Subcutaneous abdominal adipose tissue (tissue), 5 donors: Measurements from ENCODE around the gene HEXD.
"Not testable (repeated sequence)": the region's sequence is repeated elsewhere in the genome, so short reads cannot be mapped to it uniquely, and the experiment has no call there.

Experiments
- H3K27ac ChIP-seq: one replicate; pipeline ENCODE4 v1.7.0; 2013; ENCODE audit warnings: low read depth, mild to moderate bottlenecking, inconsistent platforms, low read length, moderate library complexity
- H3K27me3 ChIP-seq, 5 donors: one replicate each; pipeline ENCODE4 v1.7.0; 2013; ENCODE audit warnings: low read length in 5 of 5, inconsistent platforms in 1 of 5; ENCODE audit not compliant: control insufficient read depth in 5 of 5, insufficient read depth in 4 of 5
- H3K36me3 ChIP-seq, 5 donors: one replicate each; pipeline ENCODE4 v1.7.0; 2013; ENCODE audit warnings: low read length in 5 of 5; ENCODE audit not compliant: control insufficient read depth in 5 of 5, insufficient read depth in 5 of 5
- H3K4me1 ChIP-seq, 5 donors: one replicate each; pipeline ENCODE4 v1.7.0; 2013; ENCODE audit warnings: low read length in 5 of 5, mild to moderate bottlenecking in 3 of 5, moderate library complexity in 1 of 5; ENCODE audit not compliant: control insufficient read depth in 5 of 5, insufficient read depth in 5 of 5
- H3K4me3 ChIP-seq, 5 donors: one replicate each; pipeline ENCODE4 v1.7.0; 2013; ENCODE audit warnings: low read length in 5 of 5, low read depth in 1 of 5
- H3K9ac ChIP-seq, 5 donors: one replicate each; pipeline ENCODE4 v1.7.0; 2013; ENCODE audit warnings: low read length in 5 of 5, mild to moderate bottlenecking in 4 of 5, moderate library complexity in 3 of 5
- H3K9me3 ChIP-seq, 5 donors: one replicate each; pipeline ENCODE4 v1.7.0; 2013; ENCODE audit warnings: low read length in 5 of 5; ENCODE audit not compliant: control insufficient read depth in 5 of 5
- donor health status: healthy.
- donor health status: healthy.
- donor health status: healthy.
- donor health status: healthy.
- donor health status: healthy.

HEXD gene

DNA sequence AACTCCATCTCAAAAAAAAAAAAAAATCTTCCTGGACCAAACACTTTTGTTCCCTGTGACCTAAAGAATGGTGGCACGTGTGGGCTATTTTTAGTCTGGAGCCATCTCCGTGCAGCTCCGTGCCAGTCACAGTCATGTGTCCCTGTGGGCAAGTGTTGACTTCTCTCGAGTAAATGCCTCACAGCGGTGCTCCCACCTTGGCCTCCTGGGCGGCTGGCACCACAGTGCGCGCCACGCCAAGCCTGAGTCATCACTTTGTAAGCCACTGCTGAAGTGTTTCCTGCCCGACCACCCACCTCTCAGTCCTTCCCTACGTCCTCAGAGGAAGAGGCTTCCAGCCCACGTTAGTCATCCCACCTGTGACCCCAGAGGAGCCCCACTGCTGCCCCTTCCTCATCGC, 10.9 kb upstream of the HEXD start:
- Histone ChIP-seq H3K9ac (no peak overlapping the region), H3K36me3 (peaks cover 0 to 46% (median 28%) of the 10 kb centered on the region in 5 donors), H3K27ac (no peak overlapping the region), H3K9me3 (no peaks in the 10 kb centered on the region), H3K27me3 (no peaks in the 10 kb centered on the region), H3K4me3 (no peak overlapping the region), H3K4me1 (no peaks in the 10 kb centered on the region)

DNA sequence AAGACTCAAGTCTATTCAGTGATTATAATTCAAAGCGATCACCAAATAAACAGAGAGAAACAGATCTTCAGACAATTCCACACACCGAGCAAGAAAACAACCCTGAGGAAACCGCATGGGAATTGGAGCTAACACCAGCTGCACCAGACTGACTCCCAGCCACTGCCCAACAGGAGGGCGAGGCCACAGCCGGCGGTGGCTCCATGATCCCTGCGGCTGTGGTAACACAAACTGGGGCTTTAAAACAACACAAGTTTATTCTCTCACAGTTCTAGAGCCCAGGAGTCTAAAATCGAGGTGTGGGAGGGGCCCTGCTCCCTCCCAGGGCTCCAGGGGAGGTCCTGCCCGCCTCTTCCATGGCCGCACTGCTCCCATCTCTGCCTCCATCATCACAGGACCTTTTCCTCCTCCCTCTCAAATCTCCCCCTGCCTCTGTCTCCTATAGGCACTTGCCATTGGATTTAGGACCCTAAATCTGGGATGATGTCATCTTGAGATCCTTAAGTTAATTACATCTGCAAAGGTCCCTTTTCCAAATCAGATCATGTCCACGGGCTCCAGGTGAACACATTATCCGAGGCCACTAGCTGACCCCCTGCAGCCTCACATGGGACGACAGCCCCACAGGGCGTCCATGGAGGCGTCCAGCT, 9.7 kb upstream of the HEXD start:
- Histone ChIP-seq H3K36me3 (peaks cover 0 to 41% (median 24%) of the 10 kb centered on the region in 5 donors), H3K9ac (no peak overlapping the region), H3K27me3 (no peaks in the 10 kb centered on the region), H3K4me3 (no peak overlapping the region), H3K9me3 (no peaks in the 10 kb centered on the region), H3K4me1 (no peaks in the 10 kb centered on the region), H3K27ac (no peak overlapping the region)

DNA sequence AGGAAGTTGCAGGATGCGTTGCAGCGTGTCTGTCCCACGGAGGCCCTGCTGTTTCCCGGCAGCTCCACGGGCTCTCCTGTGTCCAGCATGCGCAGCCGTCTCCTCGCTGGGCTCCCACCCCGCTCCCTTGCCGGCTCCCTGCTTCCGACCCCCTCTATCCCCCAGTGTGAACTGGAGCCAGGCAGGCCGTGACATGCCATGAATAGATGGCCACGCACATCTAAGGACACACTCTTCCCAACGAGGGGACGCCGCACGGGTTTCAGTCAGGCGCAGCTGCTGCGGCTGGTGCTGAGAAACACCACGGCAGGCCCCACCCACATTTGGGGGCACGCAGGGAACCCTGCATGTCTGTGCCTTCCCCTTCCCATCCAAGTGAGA, 9.2 kb upstream of the HEXD start:
- no peaks in the 10 kb centered on the region for H3K4me1 ChIP-seq
- no peak overlapping the region for H3K4me3 ChIP-seq
- peaks cover 0 to 36% (median 18%) of the 10 kb centered on the region in 5 donors for H3K36me3 ChIP-seq
- H3K9me3 ChIP-seq: no peaks in the 10 kb centered on the region
- no peak overlapping the region for H3K27ac ChIP-seq
- no peaks in the 10 kb centered on the region for H3K27me3 ChIP-seq
- no peak overlapping the region for H3K9ac ChIP-seq

- H3K9me3 ChIP-seq: no peaks in the 10 kb centered on the region
- H3K27me3 ChIP-seq: no peaks in the 10 kb centered on the region
- H3K4me1 ChIP-seq: peaks cover 0 to 5% (median 5%) of the 10 kb centered on the region in 5 donors
- H3K27ac ChIP-seq: no peak overlapping the region
- no peak overlapping the region for H3K4me3 ChIP-seq
- H3K36me3 ChIP-seq: peaks cover 0 to 30% (median 15%) of the 10 kb centered on the region in 5 donors
- H3K9ac ChIP-seq: no peak overlapping the region
These were observed 8.0 kb upstream of the HEXD start for GRCh38 chr17:82410014-82410716.

DNA sequence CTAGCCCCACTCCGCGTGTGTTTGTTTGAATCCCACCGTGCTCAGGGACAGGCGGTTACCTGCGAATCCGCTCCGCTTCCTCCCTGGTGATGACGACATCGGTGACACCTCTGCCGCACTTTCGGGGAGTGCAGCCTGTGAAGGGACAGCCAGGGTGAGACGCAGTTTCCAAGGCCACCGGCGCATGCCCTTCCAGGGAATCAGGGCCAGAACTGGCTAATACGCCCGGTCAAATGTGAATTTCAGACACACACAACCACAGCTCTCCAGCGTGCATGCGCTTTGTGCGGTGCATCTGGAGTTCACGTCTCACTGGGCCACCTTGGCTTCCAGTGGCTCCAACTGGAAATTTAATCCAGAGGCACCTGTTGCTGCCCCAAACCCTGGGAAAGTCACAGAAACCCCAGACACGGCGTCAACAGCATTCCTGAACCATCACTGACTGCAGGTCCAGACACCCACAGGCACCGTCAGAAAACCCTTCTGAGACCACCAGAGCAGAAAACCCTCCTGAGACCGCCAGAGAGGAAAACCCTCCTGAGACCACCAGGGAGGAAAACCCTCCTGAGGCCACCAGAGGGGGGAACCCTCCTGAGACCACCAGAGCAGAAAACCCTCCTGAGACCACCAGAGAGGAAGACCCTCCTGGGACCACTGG, 6.6 kb upstream of the HEXD start:
- H3K9ac ChIP-seq: no peak overlapping the region
- no peaks in the 10 kb centered on the region for H3K9me3 ChIP-seq
- H3K27ac ChIP-seq: no peak overlapping the region
- H3K36me3 ChIP-seq: peaks cover 0 to 23% (median 12%) of the 10 kb centered on the region in 5 donors
- H3K4me1 ChIP-seq: peaks cover 0 to 5% (median 5%) of the 10 kb centered on the region in 5 donors
- H3K27me3 ChIP-seq: no peaks in the 10 kb centered on the region
- no peak overlapping the region for H3K4me3 ChIP-seq

GRCh38 chr17:82412081-82412480, 6.1 kb upstream of the HEXD start:
- H3K27ac ChIP-seq, H3K9ac ChIP-seq, H3K4me1 ChIP-seq, H3K4me3 ChIP-seq, H3K9me3 ChIP-seq, H3K27me3 ChIP-seq: not testable (repeated sequence)
- H3K36me3 ChIP-seq: peaks cover 0 to 23% (median 12%) of the 10 kb centered on the region in 5 donors

DNA sequence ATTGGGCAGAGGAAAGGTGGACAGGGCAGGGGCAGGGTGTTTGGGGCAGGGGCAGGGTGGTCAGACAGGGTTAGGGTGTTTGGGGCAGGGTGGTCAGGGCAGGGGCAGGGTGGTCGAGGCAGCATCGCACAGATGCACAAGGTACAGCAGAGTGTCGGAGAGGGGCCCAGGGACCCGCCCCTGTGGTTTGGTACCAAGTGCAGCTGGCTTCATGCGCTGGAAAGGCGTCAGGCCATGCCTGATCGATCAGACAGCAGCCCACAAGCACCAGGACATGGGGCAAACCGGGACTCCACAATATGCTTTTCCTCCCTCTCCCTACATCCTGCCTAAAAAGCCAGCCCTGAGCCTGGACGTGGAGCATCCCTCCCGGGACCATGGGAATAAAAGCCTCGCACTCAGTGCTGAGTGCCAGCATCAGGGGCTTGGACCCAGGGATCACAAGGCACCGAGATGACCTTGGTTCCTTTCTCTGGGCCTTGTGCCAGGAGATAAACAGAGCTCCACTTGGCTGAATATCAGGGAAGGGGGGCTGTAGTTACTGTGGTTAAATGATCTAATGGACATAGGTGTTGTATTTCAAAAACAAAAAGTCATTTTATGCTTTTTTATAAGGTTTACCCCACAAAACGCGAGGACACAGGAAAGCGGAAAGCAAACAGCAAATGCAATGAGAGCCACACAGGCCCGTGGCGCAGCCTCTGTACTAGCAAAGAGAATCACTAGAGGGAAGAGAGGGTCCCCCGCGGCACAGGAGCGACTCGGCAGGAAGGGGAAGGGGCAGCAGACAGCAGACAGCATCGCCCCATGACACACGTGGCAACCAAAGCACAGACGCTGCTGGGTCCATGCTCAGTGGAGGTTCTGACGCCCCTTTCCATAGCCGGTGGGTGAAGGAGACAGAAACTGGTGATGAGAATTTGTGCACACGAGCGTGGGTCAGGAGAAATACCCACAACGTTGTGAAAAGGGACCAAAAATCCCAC, 5.3 kb upstream of the HEXD start:
- no peak overlapping the region for H3K27ac ChIP-seq
- H3K4me1 ChIP-seq: peaks cover 3 to 9% (median 8%) of the 10 kb centered on the region in 5 donors
- H3K36me3 ChIP-seq: peaks cover 0 to 20% (median 12%) of the 10 kb centered on the region in 5 donors
- H3K9ac ChIP-seq: no peak overlapping the region
- no peaks in the 10 kb centered on the region for H3K27me3 ChIP-seq
- H3K4me3 ChIP-seq: no peak overlapping the region
- no peaks in the 10 kb centered on the region for H3K9me3 ChIP-seq

DNA sequence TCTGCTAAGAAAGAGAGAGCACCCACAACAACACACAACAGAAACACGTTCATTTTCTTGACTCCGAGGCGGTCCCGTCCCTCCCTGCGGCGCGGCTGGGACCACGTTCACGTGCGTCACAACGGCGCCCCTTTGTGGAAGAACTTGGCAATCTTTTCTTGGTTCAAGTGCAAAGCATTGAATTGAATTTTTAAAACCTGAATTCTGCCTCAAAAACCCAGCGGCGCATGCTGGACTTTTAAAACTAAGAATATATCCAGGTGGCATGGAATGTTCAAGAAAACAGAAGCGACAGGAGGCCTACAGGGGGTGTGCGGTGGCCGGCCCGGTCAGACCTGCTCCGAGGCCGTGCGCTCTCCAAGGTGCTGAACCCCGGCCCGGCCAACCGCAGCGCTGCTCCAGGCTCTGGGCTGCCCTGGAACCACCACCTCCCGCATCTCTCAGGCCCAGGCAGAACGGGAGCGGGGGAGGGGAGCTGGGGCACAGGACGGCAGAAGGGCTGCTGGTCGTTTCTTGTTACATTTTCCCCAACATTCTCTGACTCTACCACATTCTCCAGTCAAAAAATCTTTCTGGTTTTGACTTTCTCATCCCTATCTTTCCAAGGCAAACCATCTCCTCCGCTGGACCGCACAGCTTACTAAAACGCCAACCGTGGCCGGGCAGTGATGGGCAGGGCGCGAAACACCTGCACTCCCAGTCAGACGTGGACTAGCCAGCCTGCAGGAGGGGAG, 3.4 kb upstream of the HEXD start:
- Histone ChIP-seq H3K9me3 (no peaks in the 10 kb centered on the region), H3K4me1 (peaks cover 6 to 22% (median 20%) of the 10 kb centered on the region in 5 donors), H3K4me3 (no peak overlapping the region), H3K27ac (no peak overlapping the region), H3K36me3 (peaks cover 0 to 11% (median 6%) of the 10 kb centered on the region in 5 donors), H3K9ac (no peak overlapping the region), H3K27me3 (no peaks in the 10 kb centered on the region)

DNA sequence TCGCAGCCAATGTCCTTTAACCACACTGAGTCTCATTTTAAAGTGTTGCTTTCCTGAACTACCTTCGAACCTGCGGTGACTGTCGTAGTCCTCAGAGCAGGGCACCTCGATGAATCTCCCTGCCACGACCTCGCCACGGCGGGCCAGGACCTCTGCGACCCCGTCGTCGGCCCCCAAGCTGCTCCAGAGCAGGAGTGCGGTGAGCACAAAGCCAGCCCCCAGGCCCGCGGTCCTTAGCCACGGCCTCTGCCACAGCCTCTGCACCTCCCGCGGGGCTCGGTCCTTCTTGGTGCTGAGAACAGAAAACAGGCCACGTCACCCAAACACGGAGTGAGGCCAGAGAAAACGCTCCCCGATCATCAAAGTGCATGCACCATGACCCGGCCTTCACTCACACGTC, 2.8 kb upstream of the HEXD start:
- peaks cover 6 to 23% (median 20%) of the 10 kb centered on the region in 5 donors for H3K4me1 ChIP-seq
- H3K27ac ChIP-seq: no peak overlapping the region
- H3K4me3 ChIP-seq: no peak overlapping the region
- no peaks in the 10 kb centered on the region for H3K27me3 ChIP-seq
- H3K9ac ChIP-seq: no peak overlapping the region
- no peaks in the 10 kb centered on the region for H3K9me3 ChIP-seq
- peaks cover 0 to 9% (median 7%) of the 10 kb centered on the region in 5 donors for H3K36me3 ChIP-seq
